GM23338 (cell line): ENCODE results near the gene BZW2. TPM values are rescaled to one million over a fixed set of nuclear protein-coding genes. Genes with fewer than 3 reads are reported as not detected.

ENCODE experiments used
- ATAC-seq: fragments of 200-7000 bp; cut with Tn5 transposase; 3 replicates; pipeline ENCODE4 v1.9.1; 2020
- DNase-seq: peaks from one replicate; pipeline ENCODE4 v3.0.0-alpha.2; 2015; ENCODE audit warnings: low spot score
- H2AFZ ChIP-seq: fragments of 200-600 bp; sonication (generic); 2 replicates; pipeline ENCODE4 v1.8.0; 2016; ENCODE audit warnings: antibody characterized with exemption, mild to moderate bottlenecking, moderate library complexity
- H3F3A ChIP-seq: fragments of 200-600 bp; sonication (generic); replicated peaks from 2 replicates; pipeline ENCODE4 v1.8.0; 2017; ENCODE audit warnings: antibody characterized with exemption, mixed run types, low read depth
- H3K27ac ChIP-seq: fragments of 200-600 bp; sonication (generic); 2 replicates; pipeline ENCODE4 v1.6.1; 2016; ENCODE audit warnings: low read depth
- H3K27me3 ChIP-seq: fragments of 200-600 bp; sonication (generic); 2 replicates; pipeline ENCODE4 v1.8.0; 2016; ENCODE audit warnings: mild to moderate bottlenecking, mixed run types, moderate library complexity; ENCODE audit not compliant: insufficient read depth
- H3K36me3 ChIP-seq: fragments of 200-600 bp; sonication (generic); 2 replicates; pipeline ENCODE4 v1.8.0; 2016; ENCODE audit warnings: mild to moderate bottlenecking; ENCODE audit not compliant: insufficient read depth
- H3K4me1 ChIP-seq: fragments of 200-600 bp; sonication (generic); 2 replicates; pipeline ENCODE4 v1.8.0; 2016; ENCODE audit warnings: mild to moderate bottlenecking, moderate library complexity; ENCODE audit not compliant: insufficient read depth
- H3K4me2 ChIP-seq: fragments of 200-600 bp; sonication (generic); 2 replicates; pipeline ENCODE4 v1.7.1; 2017; ENCODE audit warnings: mixed run types
- H3K4me3 ChIP-seq: fragments of 200-600 bp; sonication (generic); 2 replicates; pipeline ENCODE4 v1.6.1; 2016; ENCODE audit warnings: mixed run types
- H3K79me2 ChIP-seq: fragments of 200-600 bp; sonication (generic); replicated peaks from 2 replicates; pipeline ENCODE4 v1.8.0; 2017; ENCODE audit warnings: mild to moderate bottlenecking; ENCODE audit not compliant: insufficient read depth
- H3K9me2 ChIP-seq: fragments of 200-600 bp; sonication (generic); 2 replicates; pipeline ENCODE4 v1.8.0; 2017; ENCODE audit not compliant: insufficient read depth
- H4K20me1 ChIP-seq: fragments of 200-600 bp; sonication (generic); replicated peaks from 2 replicates; pipeline ENCODE4 v1.8.0; 2017; ENCODE audit warnings: mild to moderate bottlenecking; ENCODE audit not compliant: insufficient read depth
- H3K27ac Mint-ChIP-seq: 2 replicates; pipeline ENCODE4 v1.8.0; 2020; ENCODE audit warnings: inconsistent platforms, mild to moderate bottlenecking, moderate library complexity, mixed read lengths
- H3K27me3 Mint-ChIP-seq: 3 replicates; pipeline ENCODE4 v1.8.0; 2022; ENCODE audit warnings: low read depth, mild to moderate bottlenecking, moderate library complexity, mixed read lengths, inconsistent platforms; ENCODE audit not compliant: insufficient read depth, poor library complexity
- H3K36me3 Mint-ChIP-seq: 3 replicates; pipeline ENCODE4 v1.8.0; 2021; ENCODE audit warnings: low read depth, mild to moderate bottlenecking, inconsistent platforms, moderate library complexity, mixed read lengths
- H3K4me1 Mint-ChIP-seq: 3 replicates; pipeline ENCODE4 v1.8.0; 2020; ENCODE audit warnings: mild to moderate bottlenecking, inconsistent platforms, mixed read lengths
- H3K4me3 Mint-ChIP-seq: 3 replicates; pipeline ENCODE4 v1.8.0; 2021; ENCODE audit warnings: moderate library complexity, mild to moderate bottlenecking, inconsistent platforms, mixed read lengths
- H3K9me3 Mint-ChIP-seq: 3 replicates; pipeline ENCODE4 v1.8.0; 2020; ENCODE audit warnings: moderate library complexity, mild to moderate bottlenecking, inconsistent platforms, mixed read lengths
- CREB1 ChIP-seq: fragments of 250-450 bp; sonication (Bioruptor Pico); IDR thresholded peaks from 2 replicates; pipeline ENCODE4 v1.5.0; 2020; ENCODE audit warnings: low read depth, mild to moderate bottlenecking, moderate library complexity
- CTCF ChIP-seq, 2 experiments: fragments of 200-600 bp in 1 of 2; sonication (generic) in 1 of 2; conservative IDR thresholded peaks; 2 replicates each; pipeline versions ENCODE4 v1.5.1 to v1.6.1; 2016 to 2017; ENCODE audit warnings: antibody characterized with exemption in 2 of 2, low read depth in 2 of 2, mild to moderate bottlenecking in 2 of 2, moderate library complexity in 1 of 2
- EZH2 ChIP-seq: fragments of 200-600 bp; sonication (generic); IDR thresholded peaks from one replicate; pipeline ENCODE4 v1.8.0; 2017; ENCODE audit warnings: antibody characterized with exemption, mild to moderate bottlenecking, low read depth; ENCODE audit not compliant: unreplicated experiment
- EZH2phosphoT487 ChIP-seq: fragments of 200-600 bp; sonication (generic); IDR thresholded peaks from one replicate; pipeline ENCODE4 v1.8.1; 2018; ENCODE audit warnings: antibody characterized with exemption; ENCODE audit not compliant: unreplicated experiment
- JUNB ChIP-seq: IDR thresholded peaks from one replicate; pipeline ENCODE4 v1.6.1; 2016; ENCODE audit warnings: antibody characterized with exemption; ENCODE audit not compliant: unreplicated experiment
- NANOG ChIP-seq: IDR thresholded peaks from 2 replicates; pipeline ENCODE4 v1.6.1; 2016; ENCODE audit warnings: antibody characterized with exemption, borderline replicate concordance
- POLR2AphosphoS5 ChIP-seq: IDR thresholded peaks from 2 replicates; pipeline ENCODE4 v1.6.1; 2016; ENCODE audit warnings: antibody characterized with exemption, low read depth
- STAT1 ChIP-seq: IDR thresholded peaks from one replicate; pipeline ENCODE4 v1.6.1; 2016; ENCODE audit warnings: antibody characterized with exemption; ENCODE audit not compliant: unreplicated experiment
- ZNF114 ChIP-seq: fragments of 250-450 bp; sonication (Bioruptor Pico); IDR thresholded peaks from 2 replicates; pipeline ENCODE4 v1.5.0; 2020; ENCODE audit warnings: mild to moderate bottlenecking, moderate library complexity
- ZNF331 ChIP-seq: fragments of 250-450 bp; sonication (Bioruptor Pico); IDR thresholded peaks from 2 replicates; pipeline ENCODE4 v1.5.0; 2020; ENCODE audit warnings: low read depth, mild to moderate bottlenecking, moderate library complexity
- ZNF462 ChIP-seq: fragments of 250-450 bp; sonication (Bioruptor Pico); IDR thresholded peaks from 2 replicates; pipeline ENCODE4 v1.5.0; 2020; ENCODE audit warnings: mild to moderate bottlenecking, moderate library complexity
- polyA plus RNA-seq: library from polyadenylated mRNA; unstranded; fragments of >200 nt; fragmentation: Nextera tagmentation; extraction: Ambion mirVana; gene quantifications from 2 replicates; pipeline ENCODE4 v1.2.1, GENCODE V29; 2016
- total RNA-seq: library from RNA; depleted of rRNA; stranded (reverse); fragments of >200 nt; shearing (Covaris generic); gene quantifications from 2 replicates; pipeline ENCODE4 v1.2.3, GENCODE V29; 2014
- TF ChIP-seq, protein P1 (sequence below): IDR thresholded peaks from one replicate; pipeline ENCODE4 v1.6.1; 2018; ENCODE audit warnings: antibody characterized with exemption; ENCODE audit not compliant: unreplicated experiment
- TF ChIP-seq, protein P2 (sequence below): IDR thresholded peaks from 2 replicates; pipeline ENCODE4 v1.6.1; 2016; ENCODE audit warnings: antibody characterized with exemption

The BZW2 gene
- total and polyA plus RNA-seq, 2 experiments from 2014 or later, result 88.8 to 108 TPM

DNA sequence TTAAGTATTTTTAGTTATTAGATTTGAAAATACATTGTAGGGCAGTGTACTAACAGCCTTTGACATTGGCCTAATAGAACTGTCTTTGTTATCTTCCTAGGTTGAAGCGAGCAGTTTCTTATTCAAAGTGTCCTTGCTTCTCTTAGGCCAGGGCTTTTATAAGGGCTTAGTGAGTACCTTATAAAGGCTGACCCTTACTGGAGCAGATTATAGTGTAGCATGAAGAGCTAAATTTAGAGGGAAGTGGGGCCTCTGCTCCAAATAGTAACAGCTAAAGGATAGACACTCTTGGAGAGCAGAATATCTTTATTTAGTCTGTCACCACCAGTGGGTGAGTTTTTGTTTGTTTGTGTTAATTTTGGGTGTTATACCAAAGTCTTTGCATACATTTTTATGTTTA is 15.9 kb downstream of the BZW2 start:
- Histone ChIP-seq H3K79me2 (peaks cover 86% of the 10 kb centered on the region), H3K27ac (no peak overlapping the region), H3K4me3 (no peak overlapping the region), H3K4me2 (no peak overlapping the region; the same call in 1 of the 2 replicates), H2AFZ (no peak overlapping the region), H3F3A (no peaks in the 10 kb centered on the region), H3K27me3 (no peaks in the 10 kb centered on the region), H4K20me1 (peaks cover 19% of the 10 kb centered on the region; the same call in 1 of the 2 replicates), H3K9me2 (no peaks in the 10 kb centered on the region), H3K4me1 (peaks cover 41% of the 10 kb centered on the region), H3K36me3 (no peaks in the 10 kb centered on the region)
- no peaks in the 10 kb centered on the region for H3K9me3 Mint-ChIP-seq
- ATAC-seq (no peak; the same call in 2 of the 3 replicates), DNase-seq (no peak)
- peaks cover 40% of the 10 kb centered on the region for H3K4me1 Mint-ChIP-seq
- no peak overlapping the region for H3K27ac Mint-ChIP-seq
- H3K36me3 Mint-ChIP-seq, result peaks cover 10% of the 10 kb centered on the region
- peaks cover 1% of the 10 kb centered on the region for H3K27me3 Mint-ChIP-seq
- no peak overlapping the region for H3K4me3 Mint-ChIP-seq
- no peak for TF ChIP-seq EZH2phosphoT487
- TF ChIP-seq STAT1, result no peak
- no peak for TF ChIP-seq ZNF114 (CRISPR knock-in tag)
- TF ChIP-seq NANOG, result no peak
- TF ChIP-seq CREB1 (CRISPR knock-in tag), result no peak
- no peak for TF ChIP-seq ZNF331
- TF ChIP-seq CTCF (conservative IDR thresholded peaks at IDR 0.05; ENCODE audit: low read depth in 2 of 2), result no peak
- no peak for TF ChIP-seq JUNB
- TF ChIP-seq EZH2, result no peak
- TF ChIP-seq, protein P1, sequence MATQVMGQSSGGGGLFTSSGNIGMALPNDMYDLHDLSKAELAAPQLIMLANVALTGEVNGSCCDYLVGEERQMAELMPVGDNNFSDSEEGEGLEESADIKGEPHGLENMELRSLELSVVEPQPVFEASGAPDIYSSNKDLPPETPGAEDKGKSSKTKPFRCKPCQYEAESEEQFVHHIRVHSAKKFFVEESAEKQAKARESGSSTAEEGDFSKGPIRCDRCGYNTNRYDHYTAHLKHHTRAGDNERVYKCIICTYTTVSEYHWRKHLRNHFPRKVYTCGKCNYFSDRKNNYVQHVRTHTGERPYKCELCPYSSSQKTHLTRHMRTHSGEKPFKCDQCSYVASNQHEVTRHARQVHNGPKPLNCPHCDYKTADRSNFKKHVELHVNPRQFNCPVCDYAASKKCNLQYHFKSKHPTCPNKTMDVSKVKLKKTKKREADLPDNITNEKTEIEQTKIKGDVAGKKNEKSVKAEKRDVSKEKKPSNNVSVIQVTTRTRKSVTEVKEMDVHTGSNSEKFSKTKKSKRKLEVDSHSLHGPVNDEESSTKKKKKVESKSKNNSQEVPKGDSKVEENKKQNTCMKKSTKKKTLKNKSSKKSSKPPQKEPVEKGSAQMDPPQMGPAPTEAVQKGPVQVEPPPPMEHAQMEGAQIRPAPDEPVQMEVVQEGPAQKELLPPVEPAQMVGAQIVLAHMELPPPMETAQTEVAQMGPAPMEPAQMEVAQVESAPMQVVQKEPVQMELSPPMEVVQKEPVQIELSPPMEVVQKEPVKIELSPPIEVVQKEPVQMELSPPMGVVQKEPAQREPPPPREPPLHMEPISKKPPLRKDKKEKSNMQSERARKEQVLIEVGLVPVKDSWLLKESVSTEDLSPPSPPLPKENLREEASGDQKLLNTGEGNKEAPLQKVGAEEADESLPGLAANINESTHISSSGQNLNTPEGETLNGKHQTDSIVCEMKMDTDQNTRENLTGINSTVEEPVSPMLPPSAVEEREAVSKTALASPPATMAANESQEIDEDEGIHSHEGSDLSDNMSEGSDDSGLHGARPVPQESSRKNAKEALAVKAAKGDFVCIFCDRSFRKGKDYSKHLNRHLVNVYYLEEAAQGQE, result no peak
- no peak for TF ChIP-seq ZNF462 (CRISPR knock-in tag)
- TF ChIP-seq, protein P2, sequence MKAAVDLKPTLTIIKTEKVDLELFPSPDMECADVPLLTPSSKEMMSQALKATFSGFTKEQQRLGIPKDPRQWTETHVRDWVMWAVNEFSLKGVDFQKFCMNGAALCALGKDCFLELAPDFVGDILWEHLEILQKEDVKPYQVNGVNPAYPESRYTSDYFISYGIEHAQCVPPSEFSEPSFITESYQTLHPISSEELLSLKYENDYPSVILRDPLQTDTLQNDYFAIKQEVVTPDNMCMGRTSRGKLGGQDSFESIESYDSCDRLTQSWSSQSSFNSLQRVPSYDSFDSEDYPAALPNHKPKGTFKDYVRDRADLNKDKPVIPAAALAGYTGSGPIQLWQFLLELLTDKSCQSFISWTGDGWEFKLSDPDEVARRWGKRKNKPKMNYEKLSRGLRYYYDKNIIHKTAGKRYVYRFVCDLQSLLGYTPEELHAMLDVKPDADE, result no peak
- TF ChIP-seq POLR2AphosphoS5, result no peak
